SIG-M5 (cell line): Measurements from ENCODE around the gene ONECUT1.
"Not testable (repeated sequence)": the region's sequence is repeated elsewhere in the genome, so short reads cannot be mapped to it uniquely, and the experiment has no call there.

Source experiments
- DNase-seq: peaks from one replicate; lab custom pipeline; 2025; lab: John Stamatoyannopoulos, UW

The ONECUT1 gene

DNA sequence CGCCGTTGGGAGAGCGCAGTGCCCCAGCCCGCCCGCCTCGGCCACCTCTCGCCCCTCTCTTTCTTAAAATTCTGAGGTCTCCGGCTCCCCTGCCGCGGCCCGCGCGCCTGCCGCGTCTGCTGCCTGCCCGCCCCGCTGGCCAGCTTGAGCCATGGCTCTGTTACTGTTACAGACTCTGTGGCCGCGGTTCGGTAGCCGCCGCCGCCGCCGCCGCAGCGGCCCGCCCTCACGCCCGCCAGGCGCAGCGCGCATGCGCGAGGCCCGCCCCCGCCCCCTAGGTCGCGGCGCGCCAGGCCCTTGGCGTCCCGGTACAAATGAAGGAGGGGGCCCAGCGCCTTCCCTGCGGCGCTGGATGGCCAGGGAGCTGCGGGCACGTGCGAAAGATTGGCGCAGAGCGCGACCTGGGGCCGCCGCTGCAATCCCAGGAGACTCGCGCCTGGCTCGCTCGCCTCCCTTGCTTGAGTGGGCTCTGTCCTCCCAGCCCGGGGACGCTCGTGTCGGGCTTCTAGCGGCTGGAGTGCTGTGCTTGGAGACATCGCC, at the start of gene ONECUT1:
Gene ONECUT1, minus strand, starts transcription at position 168 of the 540 bp plus-strand sequence. CDS start 452 bp downstream, outside the sequence.
- no peak for DNase-seq

DNA sequence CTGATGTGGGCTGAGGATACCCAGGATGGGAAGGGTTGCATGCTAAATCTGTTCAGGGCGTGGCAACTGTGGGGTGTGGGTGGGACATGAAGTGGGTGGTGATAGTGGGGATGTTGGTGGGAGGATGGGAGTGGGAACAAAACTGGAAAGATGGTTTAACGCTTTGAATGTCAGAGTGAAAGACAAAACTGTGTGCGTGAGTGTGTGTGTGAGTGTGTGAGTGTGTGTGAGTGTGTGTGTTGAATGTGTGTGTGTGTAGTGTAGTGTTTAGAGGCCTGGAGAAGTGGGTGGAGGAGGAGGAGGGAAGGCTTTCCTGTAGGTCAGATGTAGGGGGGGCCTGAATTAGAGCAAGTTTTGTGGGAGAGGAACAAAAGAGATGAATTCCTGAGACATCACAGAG, 44.2 kb upstream of the ONECUT1 start:
- DNase-seq: no peak

DNA sequence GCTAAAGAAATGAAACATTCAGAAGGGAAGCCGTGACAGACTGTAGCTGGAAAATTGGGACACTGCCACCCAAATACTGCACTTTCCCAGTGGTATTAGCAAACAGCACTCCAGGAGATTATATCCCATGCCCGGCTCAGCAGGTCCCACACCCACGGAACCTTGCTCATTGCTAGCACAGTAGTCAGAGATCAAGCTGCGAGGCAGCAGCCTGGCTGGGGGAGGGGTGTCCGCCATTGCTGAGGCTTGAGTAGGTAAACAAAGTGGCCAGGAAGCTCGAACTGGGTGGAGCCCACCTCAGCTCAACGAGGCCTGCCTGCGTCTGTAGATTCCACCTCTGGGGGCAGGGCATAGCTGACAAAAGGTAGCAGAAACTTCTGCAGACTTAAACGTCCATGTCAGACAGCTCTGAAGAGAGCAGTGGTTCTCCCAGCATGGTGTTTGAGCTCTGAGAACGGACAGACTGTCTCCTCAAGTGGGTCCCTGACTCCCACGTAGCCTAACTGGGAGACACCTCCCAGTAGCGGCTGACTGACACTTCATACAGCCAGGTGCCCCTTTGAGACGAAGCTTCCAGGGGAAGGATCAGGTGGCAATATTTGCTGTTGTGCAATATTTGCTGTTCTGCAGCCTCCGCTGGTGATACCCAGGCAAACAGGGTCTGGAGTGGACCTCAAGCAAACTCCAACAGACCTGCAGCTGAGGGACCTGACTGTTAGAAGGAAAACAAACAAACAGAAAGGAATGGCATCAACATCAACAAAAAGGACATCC, 34.2 kb upstream of the ONECUT1 start:
- not testable (repeated sequence) for DNase-seq

DNA sequence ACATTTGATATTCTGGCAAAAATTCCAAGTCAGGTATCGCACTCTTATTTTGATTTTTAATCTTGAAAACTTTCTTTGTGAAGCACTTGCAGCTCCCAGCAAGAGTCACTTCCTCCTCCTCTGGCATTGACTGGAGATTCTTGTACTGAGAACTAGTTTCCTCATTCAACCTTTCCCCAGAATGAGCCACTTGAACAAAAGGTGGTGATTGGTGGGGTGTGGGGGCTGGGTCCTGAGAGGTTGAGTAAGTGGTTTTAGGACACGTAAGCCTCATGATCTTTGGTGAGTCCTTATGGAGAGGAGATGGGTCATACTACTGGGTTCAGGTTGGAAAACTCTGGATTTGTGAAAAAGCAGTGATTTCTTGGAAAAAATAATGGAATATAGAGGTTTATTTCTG, 32.3 kb upstream of the ONECUT1 start:
- no peak for DNase-seq

DNA sequence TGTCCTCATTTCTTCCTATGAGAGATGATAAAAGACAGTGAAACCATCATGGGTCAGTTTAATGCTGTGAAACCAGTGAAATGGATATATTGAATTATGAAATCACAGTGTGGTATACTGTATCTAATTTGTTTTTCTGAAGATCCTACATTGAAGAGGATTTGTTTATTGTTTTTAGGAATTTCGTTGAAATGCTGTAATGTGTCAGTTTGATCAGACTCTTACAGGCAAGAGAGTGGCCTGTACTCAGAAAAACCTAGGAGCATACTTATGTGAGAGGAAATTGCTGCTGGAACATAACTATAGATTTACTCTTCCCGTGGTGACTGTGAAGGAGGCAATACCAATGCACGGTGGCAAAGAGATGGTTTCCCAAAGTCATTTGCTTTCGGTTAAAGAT, 29.1 kb upstream of the ONECUT1 start:
- DNase-seq: no peak

DNA sequence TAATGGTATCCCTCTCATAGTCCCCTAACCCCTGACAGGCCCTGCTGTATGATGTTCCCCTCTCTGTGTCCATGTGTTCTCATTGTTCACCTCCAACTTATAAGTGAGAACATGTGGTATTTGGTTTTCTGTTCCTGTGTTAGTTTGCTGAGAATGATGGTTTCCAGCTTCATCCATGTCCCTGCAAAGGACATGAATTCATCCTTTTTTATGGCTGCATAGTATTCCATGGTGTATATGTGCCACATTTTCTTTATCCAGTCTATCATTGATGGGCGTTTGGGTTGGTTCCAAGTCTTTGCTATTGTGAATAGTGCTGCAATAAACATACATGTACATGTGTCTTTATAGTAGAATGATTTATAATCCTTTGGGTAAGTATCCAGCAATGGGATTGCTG, 25.8 kb upstream of the ONECUT1 start:
- not testable (repeated sequence) for DNase-seq

DNA sequence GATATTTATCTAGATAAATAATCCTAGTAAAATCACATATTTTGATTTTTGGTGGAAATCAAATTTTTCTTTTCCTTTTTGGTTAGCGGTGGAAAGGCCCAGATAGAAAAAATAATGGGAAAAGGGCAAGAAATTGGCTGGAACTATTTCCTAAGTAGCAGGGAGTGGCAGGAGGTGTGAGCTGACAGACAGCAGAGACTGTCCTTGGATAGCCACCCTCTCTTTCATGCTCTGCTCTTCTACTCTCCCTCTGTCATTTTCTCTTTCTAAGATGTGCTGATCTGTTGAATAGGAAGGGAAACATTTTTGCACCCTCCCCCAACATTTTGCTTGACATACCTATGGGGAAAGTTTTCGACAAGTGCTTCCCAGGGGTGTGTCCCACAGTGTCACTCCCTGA, 18.9 kb upstream of the ONECUT1 start:
- DNase-seq: no peak

DNA sequence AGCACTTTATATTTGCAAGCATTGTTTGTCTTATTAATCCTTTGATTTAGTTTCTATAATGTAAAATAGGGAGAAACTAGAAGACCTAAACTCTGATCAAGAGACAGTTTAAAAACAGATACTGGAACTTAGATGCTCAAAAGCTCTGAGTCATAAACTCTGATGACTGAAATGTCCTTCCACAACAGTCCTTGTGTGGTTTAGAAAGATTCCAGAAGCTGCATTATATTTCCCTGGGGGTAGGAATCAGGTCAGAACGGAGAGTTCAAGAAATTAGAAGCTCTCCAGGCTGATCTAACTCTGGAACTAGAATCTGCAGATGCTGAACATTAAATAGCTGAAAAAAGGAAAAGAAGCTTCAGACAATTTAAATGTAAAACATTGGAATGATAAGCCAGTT, 18.3 kb upstream of the ONECUT1 start:
- no peak for DNase-seq

DNA sequence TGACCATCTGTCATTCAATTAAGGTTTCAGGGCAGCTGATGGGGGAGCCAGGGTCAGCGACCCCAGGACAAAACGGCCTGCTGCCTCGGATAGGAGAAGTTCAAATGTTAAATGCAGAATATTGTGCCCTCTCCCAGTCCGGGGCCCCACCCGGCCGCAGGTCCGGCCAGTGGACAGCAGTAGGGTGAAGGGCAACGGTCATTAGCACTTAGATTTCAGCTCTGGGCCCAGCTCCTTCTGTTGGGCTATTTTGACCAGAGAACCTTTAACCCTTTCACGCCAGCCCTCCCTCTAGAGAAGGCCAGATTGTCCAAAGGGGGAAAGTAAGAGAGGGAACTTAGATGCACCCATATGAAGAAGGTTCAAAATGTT, 16.1 kb upstream of the ONECUT1 start:
- no peak for DNase-seq

DNA sequence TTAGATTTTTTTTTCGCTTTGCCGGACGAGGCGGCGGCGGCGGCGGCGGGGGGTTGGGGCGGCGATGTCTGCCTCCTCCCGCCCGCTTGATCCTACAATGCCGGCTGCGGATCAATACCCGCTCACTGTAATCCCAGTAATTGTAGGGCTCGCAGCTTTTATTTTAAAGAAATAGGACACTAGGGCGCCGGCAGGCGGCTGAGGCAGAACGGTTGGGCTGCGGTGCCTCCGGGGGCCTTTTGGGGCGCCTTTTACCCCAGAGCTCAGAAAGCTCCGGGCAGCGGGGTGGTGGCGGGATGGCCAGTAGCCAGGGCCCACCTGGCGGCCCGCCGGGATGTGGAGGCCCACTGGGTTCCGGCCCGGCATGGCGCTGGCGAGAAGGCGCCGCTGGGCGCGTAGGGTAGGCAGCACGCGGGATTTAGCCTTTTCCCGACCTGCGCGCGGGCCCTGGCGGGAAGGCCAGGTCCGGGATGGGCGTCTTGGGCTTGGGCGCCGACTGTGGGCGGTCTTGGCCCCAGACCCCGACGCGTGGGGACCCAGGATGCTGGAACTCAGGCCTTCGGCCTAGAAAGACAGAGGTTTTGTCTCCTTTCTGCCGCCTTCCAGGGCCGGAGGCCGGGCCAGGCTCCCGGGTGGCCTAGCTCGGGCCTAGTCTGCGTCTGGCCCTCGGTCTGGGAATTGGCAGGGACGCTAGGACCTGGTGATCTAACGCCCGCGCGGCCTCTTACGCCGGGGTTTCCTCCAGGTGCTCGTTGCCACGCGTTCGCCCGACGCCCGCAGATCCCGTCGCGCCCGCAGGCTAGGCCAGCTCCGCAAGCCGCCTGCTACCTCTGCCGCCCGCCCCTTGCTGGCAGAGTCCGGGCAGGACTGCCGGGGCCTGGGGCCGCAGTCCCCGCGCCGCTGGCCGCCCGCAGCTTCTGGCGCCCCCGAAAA, 15.5 kb upstream of the ONECUT1 start:
- no peak for DNase-seq

DNA sequence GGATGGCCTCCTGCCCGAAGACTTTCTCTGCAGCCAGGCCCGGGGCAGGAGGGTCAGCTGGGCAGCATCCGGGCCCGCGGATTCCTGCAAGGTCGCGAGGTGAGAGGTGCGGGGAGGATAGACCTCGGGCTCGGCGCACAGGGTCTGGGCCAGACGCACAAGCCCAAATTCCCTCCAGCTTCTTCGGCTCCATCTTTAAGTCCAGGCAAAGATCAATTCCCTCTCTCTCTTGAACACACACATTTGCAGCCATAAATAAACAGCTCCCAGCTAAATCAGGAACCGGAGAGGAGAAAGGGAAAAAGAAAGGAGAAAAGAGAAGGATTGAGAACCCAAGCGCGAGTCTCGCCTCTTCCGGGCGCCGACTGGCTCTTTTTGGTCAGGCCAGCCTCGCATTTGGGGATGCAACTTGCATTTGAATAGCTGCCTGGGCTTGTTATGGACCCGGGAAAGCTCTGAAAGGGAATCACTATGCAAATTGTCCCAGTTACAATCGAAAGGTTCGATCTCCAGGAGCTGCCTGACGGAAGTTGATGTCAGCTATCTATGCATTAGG, 14.5 kb upstream of the ONECUT1 start:
- DNase-seq: no peak

DNA sequence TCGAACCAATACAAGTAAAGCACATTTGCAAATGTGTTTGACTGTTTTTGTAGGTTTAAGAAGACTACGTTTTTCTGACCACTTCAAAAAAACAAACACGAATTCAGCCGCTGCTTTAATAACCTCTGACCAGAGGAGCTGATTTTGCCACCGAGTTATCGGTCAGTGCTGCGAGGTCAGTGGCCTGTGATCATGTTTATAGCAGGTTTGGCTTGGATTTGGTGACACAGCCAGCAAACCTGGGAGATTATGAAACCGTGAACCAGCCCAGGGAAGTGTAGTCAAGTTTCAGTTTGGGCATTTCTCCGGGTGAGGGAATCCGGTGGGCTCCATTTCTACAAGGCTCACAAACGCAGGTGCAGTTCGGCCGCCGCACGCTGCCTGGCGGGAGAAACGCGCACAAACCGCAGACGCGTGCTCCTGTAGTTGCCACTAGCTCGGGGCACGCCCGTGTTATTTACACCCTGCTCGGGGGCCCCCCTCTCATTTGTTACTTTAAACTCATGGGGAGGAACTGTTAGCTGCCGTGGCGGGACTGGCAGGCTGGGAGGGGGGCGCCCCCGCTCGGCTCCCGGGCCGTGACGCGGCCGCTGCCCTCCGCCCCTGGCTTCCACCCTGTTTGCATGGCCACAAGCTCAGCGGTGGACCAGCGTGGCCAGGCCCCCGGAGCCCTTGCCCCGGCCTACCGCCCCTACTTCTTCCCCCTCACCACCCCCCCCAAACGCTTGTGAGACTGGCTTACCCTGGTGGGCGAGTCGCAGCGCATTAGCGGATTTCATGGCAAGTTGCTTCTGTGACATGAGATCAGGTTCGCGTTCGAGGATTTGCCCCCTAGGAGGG, 13.6 kb upstream of the ONECUT1 start:
- no peak for DNase-seq

DNA sequence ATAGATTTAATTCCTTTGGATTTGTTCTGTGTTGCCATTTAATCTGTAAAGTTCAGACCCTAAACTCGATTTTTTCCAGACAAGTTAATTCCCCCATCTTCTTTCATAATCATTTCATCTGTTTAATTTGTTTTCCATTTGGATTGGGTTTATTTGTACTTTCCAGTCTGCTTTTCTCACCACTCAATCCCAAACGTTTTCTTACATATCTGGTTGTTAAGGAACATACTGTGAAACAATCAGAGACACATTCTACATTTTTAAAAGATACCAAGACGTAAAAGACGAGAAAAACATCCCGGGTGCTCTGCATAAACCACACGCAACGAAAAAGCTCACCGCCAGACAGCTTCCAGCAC, 13.0 kb upstream of the ONECUT1 start:
- no peak for DNase-seq

DNA sequence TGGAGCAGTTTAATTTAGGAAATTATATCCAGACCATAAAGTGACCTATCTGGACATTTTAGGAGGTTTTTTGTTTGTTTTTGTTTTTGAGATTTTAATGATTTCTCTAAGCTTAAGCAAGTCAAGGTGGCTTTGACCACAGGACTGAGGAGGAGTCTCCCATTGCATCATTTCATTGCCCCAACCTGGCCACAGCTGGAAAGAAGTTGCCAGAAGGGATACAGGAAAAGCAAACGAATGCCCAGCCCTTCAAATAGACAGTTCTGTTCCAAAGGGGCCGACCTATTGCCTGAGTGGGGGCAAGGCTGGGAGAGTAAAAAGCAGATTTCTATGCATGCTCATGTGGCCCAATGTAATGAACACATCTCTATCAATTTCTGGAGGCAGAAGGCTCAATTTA, 12.0 kb upstream of the ONECUT1 start:
- no peak for DNase-seq

DNA sequence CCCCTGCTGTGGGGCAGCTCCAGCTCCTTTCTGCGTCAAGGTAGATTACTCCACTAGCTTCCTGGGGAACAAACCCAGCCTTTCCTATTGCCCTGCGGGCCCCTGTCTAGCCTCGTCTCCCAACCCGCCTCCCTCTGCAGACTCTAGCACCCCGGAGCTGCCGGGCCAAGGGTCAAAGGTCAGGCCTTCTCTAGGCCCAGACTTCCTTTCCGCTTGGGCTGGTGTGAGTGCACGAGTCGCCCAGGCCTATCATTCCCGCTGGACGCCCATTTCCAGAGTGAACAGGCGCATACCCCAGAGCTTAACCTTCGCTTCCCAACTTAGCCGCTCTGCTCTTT, 11.6 kb upstream of the ONECUT1 start:
- no peak for DNase-seq

DNA sequence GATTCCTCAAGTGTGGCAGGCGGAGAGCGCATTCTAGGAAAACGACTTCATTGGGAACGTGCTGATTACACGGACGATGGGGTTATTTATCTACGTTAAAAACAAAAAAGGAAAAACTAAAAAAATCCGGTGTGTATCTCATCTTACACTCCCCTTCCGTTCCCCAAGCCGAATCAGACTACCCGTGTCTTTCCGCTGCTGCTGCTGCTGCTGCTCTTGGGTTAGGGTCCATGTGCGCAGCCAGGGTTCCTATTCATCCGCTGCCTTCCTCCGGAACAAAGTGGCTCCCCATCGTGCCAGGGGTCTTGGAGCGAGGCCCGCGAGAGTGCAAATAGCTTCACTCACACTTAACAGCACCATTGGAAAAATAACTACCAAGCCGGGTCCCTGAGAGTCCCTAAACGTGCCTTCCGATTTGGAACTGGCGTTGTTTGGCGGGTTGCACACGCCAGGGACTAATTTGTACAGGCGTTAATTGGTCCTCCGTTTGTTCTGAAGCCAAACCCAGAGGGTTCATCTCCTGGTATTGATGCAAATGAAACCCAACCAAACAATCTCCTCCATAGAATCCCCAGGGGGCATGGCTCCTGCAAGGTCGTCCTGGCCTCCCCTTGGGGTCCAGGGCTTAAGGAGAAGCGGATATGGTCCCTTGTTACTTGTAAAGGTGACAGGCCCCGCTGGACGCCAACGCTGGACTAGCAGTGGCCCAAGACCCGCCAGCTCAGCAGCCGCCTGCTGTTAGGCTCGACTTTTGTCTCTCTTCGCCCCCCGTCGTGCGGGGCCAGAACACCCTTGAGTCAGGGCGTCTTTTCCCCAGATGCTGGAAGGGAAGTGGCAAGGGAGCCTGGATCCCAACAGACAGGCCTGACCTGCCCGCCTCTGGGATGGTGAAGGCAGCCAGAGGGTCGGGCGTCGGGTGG, 11.0 kb upstream of the ONECUT1 start:
- DNase-seq: no peak

DNA sequence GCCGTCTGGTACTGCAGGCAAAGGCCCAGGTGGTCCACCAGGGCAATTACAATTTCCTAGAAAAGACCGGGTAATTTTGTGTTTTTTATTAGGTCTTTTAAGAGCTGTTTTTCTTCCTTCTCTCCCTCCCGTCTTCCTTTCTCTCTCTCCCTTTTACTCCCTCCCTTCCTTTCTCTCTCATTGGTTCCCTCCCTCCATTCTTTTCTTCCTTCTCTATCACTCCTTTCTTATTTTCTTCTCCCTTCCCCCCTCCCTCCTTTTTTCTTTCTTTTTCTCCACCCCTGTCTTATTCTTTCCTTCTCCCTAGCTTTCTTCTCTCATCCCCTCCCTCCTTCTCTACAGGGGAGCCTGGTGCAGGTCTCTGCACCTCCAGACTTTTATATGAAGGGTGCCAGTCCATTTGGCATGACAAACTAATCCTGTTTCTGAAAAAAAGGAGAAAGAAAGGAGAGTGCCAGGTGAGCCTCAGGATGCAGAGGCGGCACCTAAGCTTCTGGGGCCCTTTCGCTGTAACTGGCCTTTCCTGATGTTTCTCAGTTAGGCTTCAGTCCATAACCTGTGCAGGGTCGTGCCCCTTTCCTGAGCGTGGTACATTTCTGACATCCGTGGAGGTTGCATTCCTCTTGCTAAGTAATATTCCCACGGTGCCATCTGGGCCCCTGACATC, 9.1 kb upstream of the ONECUT1 start:
- no peak for DNase-seq

DNA sequence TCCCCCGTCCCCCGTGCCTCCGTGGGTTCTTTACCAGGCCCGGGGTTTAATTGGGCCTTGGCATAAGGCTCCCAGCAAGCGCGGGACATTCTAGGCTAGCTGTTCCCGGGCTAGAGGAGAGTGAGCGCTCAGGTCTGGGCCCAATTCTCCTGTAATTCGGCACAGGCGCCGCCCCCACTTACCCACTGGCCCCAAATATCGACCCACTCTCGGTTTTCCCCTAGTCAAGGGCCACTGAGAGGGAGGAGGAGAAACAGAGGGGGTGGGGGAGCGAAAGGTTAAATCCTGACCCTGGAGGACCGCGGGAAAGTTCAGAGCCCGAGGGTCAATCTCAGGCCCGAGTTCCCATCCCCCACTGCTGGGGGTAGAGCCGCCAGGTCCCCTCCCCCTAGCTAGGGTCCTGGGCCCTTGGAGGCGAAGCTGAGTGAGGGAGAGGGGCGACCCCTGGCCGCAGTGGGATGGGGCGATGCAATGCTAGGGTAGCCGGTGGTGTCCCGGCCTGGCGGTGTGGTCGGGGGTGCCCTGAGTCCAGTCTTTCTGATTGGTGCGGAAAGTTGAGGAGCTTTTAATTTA, 8.5 kb upstream of the ONECUT1 start:
- no peak for DNase-seq

DNA sequence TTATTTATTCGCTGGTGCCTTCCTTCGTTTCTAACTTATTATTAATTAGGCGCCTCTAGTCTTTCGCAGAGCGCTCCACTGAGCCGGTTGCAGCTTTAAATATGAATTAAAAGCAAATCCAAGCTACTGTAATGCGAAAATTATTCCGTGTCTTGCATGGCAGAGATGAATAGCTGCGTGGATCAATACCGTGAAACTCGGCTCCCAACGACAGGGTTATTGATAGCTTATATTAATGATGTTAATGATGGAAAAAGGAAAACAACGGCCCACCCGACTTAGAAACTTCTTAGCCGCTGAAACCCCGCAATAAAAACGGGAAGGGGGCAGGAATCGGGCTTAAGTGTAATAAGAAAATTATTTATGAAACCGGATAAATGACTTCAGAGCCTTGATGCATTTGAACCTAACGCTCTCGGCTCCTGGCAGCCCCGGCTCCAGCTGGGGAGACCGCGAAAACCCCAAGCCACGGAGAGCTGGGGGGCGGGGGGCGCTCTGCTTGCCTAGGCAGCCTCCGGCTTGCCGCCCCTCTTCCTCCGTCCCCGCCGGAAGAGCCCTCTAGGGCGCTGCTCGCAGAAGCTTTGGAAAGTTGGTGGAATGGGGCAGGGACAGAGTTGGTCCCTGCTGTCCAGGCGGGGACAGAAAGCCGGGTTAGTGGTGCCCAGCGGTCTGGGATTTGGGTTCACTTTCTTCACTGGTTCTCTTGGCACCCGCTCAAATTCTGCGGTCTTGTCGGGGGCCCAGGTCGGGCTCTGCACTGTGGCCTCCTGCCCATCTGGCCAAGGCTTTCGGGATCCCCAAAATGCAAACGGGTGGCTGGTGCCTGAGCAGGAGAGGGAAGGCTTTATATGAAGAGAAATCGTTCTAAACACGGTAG, 7.7 kb upstream of the ONECUT1 start:
- no peak for DNase-seq
